Tibial nerve (tissue), 4 donors: ENCODE data around the gene VAMP2. TPM values are rescaled to one million over a fixed set of nuclear protein-coding genes. Genes with fewer than 3 reads are reported as not detected.

Experiments
- DNase-seq, 2 donors: peaks; one replicate each; pipeline ENCODE4 v3.0.0-alpha.2; 2019; ENCODE audit warnings: low spot score in 2 of 2
- H3K27ac ChIP-seq, 4 donors: fragments of 200-600 bp; sonication (generic) in 3 of 4; one replicate each; pipeline ENCODE4 v1.5.1; 2017 to 2019; ENCODE audit warnings: mild to moderate bottlenecking in 1 of 4
- H3K27me3 ChIP-seq, 2 donors: fragments of 200-600 bp; sonication (generic) in 1 of 2; one replicate each; pipeline versions ENCODE4 v1.5.1 to v1.6.0; 2017 to 2019
- H3K36me3 ChIP-seq, 3 donors: fragments of 200-600 bp; sonication (generic); one replicate each; pipeline ENCODE4 v1.5.1; 2018 to 2019
- H3K4me1 ChIP-seq, 4 donors: fragments of 200-600 bp; sonication (generic) in 3 of 4; one replicate each; pipeline ENCODE4 v1.5.1; 2017 to 2019
- H3K4me3 ChIP-seq, 4 donors: fragments of 200-600 bp; sonication (generic) in 3 of 4; one replicate each; pipeline ENCODE4 v1.5.1; 2017 to 2019; ENCODE audit warnings: mild to moderate bottlenecking in 1 of 4, moderate library complexity in 1 of 4
- H3K9me3 ChIP-seq, 4 donors: fragments of 200-600 bp; sonication (generic) in 3 of 4; one replicate each; pipeline ENCODE4 v1.5.1; 2017 to 2019
- CTCF ChIP-seq, 5 experiments: fragments of 200-600 bp in 3 of 5; fragments of 450-650 bp in 2 of 5; sonication (generic) in 3 of 5; IDR thresholded peaks; one replicate each; pipeline ENCODE4 v1.5.1; 2016 to 2019; ENCODE audit warnings: antibody characterized with exemption in 5 of 5, mild to moderate bottlenecking in 3 of 5, moderate library complexity in 2 of 5
- EP300 ChIP-seq, 2 donors: sonication (generic); formaldehyde crosslinking; IDR thresholded peaks; one replicate each; pipeline ENCODE4 v1.6.1; 2017; ENCODE audit warnings: antibody characterized with exemption in 2 of 2, mild to moderate bottlenecking in 1 of 2
- POLR2A ChIP-seq, 2 donors: fragments of 450-650 bp; IDR thresholded peaks; one replicate each; pipeline ENCODE4 v1.6.1; 2017; ENCODE audit warnings: antibody characterized with exemption in 2 of 2, mild to moderate bottlenecking in 2 of 2, moderate library complexity in 2 of 2
- WGBS, 2 donors: methylation state at CpG; one replicate each; pipeline ENCODE4 v1.1.5; 2018; 5-methylcytosine and 5-hydroxymethylcytosine counted together
- total RNA-seq, 4 donors: library from RNA; depleted of rRNA; stranded (reverse); fragments of >200 nt; gene quantifications; one replicate each; pipeline ENCODE4 v1.1.0, GENCODE V29; 2016

VAMP2 gene
- total RNA-seq, 4 donors from 2014 or later: 48.0 to 72.1 (median 59.0) TPM

DNA sequence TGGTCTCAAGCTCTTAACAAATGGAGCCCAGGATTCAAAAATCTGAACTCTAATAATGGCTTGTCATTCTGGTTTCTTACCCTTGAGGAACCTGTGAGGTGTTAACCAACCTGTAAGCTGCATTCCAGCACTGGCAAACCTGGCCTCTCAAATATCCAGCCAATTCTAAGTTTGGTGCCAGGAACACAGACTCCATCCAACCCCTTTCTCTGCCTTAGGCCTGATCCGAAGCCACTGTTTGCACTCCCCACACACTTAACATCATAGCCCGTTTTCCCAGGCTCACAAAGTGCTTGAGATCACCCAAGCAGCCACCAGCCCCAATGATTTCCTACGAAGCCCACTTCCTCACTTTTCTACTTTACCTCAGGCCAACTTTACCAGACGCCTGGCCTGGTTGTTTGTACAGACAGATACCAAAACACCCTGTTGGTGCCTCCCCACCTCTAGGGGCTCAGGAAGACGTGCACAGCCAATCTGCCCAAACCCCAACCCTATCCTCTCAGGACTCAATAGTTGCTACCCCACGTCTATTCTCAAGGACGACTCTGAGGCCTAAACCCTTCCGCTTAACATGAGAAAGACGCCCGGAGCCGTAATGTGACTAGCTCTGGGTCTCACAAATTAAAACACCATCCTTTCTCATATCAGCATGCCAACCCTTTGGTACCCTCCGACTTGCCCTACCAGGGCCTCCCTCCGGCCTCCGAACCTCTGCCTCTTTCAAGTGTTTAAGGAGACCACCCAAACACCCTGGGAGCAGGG is 7.3 kb downstream of the VAMP2 start:
- Histone ChIP-seq H3K36me3 (peaks cover 0 to 20% (median 0%) of the 10 kb centered on the region in 3 donors), H3K9me3 (no peaks in the 10 kb centered on the region), H3K27ac (peak overlapping the region; percentile 98 to 100 (median 100)), H3K27me3 (no peaks in the 10 kb centered on the region), H3K4me3 (peak overlapping the region; percentile 81 to 92 (median 89)), H3K4me1 (peaks cover 3 to 52% (median 42%) of the 10 kb centered on the region in 4 donors)
- peak in 1 of 2 donors; percentile 40 for DNase-seq
- WGBS, 2 donors: 14 to 21% methylated on average over 14 of the region's 14 CpGs
- TF ChIP-seq POLR2A (IDR thresholded peaks at IDR 0.05): no peak
- TF ChIP-seq EP300 (IDR thresholded peaks at IDR 0.05): no peak
- TF ChIP-seq CTCF (IDR thresholded peaks at IDR 0.05): no peak

DNA sequence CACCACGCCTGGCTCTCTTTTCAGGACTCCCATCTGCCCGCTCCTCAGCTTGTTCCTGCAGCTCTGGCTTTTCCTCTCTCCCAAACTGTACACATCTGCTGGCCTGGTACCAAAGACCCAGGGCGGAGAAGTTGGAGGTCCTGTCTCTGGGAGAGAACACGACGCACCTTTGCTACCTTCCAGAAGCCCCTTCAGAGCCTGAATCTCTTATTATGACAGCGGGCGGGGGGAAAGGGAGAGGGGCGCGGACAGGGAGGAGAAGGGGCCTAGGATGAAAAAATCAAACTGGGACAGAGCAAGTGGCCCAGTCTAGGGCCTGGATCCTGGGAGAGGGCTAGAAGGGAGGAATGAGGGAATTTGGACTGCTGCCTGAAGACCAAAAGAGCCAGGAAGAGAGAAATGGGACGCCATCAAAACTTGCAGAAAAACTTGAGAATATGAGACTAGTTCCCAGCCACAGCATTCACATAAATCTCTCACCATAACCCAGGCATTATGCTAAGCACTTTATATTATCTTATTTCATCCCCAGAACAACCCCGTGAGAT is 8.1 kb downstream of the VAMP2 start:
- peaks cover 3 to 53% (median 45%) of the 10 kb centered on the region in 4 donors for H3K4me1 ChIP-seq
- no peak for DNase-seq
- H3K4me3 ChIP-seq: peak overlapping the region; percentile 81 to 92 (median 89)
- TF ChIP-seq POLR2A (IDR thresholded peaks at IDR 0.05): peak in 1 of 2 donors; percentile 21
- TF ChIP-seq EP300 (IDR thresholded peaks at IDR 0.05): no peak
- no peak for TF ChIP-seq CTCF (IDR thresholded peaks at IDR 0.05)
- no peaks in the 10 kb centered on the region for H3K27me3 ChIP-seq
- no peaks in the 10 kb centered on the region for H3K9me3 ChIP-seq
- WGBS, 2 donors: 10 to 13% methylated on average over 11 of the region's 11 CpGs
- peaks cover 4 to 22% (median 6%) of the 10 kb centered on the region in 3 donors for H3K36me3 ChIP-seq
- H3K27ac ChIP-seq: peak overlapping the region; percentile 98 to 100 (median 100)

- no peaks in the 10 kb centered on the region for H3K27me3 ChIP-seq
- peak overlapping the region; percentile 98 to 100 (median 100) for H3K27ac ChIP-seq
- H3K9me3 ChIP-seq: no peaks in the 10 kb centered on the region
- H3K4me3 ChIP-seq: peak overlapping the region; percentile 81 to 92 (median 89)
- 0 to 10% methylated on average over 12 to 17 of the region's 22 CpGs for WGBS, 2 donors
- H3K4me1 ChIP-seq: peaks cover 3 to 53% (median 43%) of the 10 kb centered on the region in 4 donors
- peak; percentile 100 for DNase-seq
- H3K36me3 ChIP-seq: peaks cover 10 to 22% (median 12%) of the 10 kb centered on the region in 3 donors
- TF ChIP-seq POLR2A (IDR thresholded peaks at IDR 0.05) (peak; percentile 90 to 94), CTCF (IDR thresholded peaks at IDR 0.05) (peak in 1 of 5 experiments; percentile 49), EP300 (IDR thresholded peaks at IDR 0.05) (peak; percentile 100)
Observed at GRCh38 chr17:8153957-8154607, 8.7 kb downstream of the VAMP2 start.

DNA sequence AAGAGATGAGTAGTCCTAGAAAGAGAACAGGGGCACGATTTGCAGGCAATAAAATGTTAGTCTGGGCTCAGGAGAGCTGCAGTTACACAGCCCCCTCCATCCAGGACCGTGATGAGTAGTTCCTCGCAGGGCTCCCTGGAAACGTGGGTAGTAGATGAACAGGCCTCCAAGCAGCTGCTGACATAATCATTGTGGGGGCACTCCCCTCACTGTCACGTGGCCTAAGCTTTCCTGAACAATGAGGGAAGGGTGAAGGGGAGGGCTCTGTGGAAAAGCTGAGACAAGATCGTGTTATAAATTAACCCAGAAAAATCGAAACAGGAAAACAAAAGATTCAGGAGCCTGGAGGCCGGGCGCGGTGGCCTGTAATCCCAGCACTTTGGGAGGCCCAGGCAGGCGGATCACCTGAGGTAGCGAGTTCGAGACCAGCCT is 9.2 kb downstream of the VAMP2 start:
- peaks cover 3 to 52% (median 40%) of the 10 kb centered on the region in 4 donors for H3K4me1 ChIP-seq
- H3K4me3 ChIP-seq: peak overlapping the region; percentile 75 to 92 (median 86)
- no peaks in the 10 kb centered on the region for H3K9me3 ChIP-seq
- 2 to 12% methylated on average over 13 of the region's 13 CpGs for WGBS, 2 donors
- H3K36me3 ChIP-seq: peaks cover 11 to 27% (median 15%) of the 10 kb centered on the region in 3 donors
- H3K27me3 ChIP-seq: no peaks in the 10 kb centered on the region
- peak overlapping the region; percentile 98 to 100 (median 100) for H3K27ac ChIP-seq
- peak; percentile 76 to 90 for DNase-seq
- TF ChIP-seq EP300 (IDR thresholded peaks at IDR 0.05) (peak; percentile 84 to 89), POLR2A (IDR thresholded peaks at IDR 0.05) (peak; percentile 49 to 79), CTCF (IDR thresholded peaks at IDR 0.05) (no peak)
